HG02588 (cell line): ENCODE results near the gene ARHGAP22.

ENCODE experiments used
- ATAC-seq: cut with Tn5 transposase; IDR thresholded peaks from one replicate; pipeline ENCODE4 v1.9.1; 2021; ENCODE audit warnings: mild to moderate bottlenecking, moderate library complexity; ENCODE audit not compliant: unreplicated experiment

ARHGAP22 gene

DNA sequence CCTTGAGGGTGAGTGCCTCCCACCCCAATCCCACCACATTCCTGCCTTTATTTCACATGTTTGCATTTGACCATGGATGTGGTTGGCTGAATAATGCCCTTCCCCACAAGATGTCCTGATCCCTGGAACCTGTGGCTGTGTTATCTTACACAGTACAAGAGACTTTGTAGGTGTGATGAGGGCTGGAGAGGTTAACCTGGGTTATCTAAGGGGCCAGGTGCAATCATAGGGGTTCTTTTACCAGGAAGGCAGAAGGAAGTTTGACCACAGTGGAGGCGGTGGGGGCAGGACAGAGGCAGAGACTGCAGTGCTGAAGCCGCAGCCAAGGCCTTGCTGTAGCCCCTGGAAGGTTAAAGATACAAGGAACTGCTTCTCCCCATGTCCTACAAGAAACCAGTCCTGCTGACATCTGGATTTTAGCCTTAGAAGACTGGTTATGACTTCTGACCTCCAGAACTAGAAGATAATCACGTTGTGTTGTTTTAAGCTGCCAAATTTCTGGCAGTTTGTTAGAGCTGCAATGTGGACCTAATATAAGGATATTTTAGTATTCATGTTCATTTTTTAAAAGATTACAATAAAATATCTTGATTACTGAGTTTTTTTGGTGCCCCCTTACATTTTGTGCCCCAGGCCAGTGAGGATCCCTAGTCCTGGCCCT is 136.6 kb downstream of the ARHGAP22 start:
- ATAC-seq: no peak

DNA sequence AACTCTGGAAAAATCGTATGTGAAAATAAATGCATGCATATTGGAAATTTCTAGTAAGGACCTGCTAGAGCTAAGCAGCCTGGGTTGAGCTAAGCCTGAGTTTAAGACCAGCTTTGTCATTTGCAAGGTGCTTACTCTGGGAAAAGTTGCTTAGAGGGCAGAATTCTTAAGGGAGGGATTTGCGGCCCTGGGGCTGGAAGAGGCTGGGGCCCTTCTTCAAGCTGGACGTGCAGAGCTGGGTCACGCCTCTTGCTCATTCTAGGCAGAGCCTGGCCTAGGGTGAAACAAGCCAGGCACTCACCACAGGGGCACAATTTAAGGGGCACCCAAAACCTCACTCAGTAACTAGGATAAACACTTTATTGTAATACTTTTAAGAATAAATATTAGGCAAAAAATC is 137.2 kb downstream of the ARHGAP22 start:
- ATAC-seq: no peak

DNA sequence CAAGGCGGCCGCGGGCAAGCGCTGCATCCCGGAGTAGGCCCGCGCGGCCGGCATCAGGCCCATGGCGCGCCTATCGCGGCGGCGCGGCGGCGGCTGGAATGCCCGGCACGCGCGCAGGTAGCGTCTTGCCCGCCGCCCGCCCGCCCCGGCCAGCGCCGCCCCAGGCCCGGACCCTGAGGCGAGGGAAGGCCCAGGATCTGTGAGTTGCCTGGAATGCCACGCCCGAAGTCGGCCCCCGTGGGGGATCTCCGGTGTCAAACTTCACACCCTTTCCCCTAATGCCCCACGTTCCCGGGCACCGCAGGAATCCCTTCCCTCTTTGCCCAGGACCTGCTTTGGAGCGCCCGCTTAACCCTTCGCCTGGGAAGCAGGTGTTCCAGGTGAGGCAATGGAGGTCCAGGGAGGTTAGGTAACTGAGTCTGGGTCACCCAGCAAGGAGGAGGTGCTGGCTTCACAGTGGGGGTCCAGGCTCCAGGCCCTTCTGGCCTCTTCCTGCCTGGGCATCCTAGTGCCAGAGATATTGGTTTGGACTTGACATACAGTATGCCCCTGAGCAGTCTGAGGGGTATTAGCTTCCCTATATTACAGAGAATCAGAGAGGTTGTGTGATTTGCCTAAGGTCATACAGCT is 138.1 kb downstream of the ARHGAP22 start:
- ATAC-seq: no peak

- ATAC-seq: no peak
These were observed 138.9 kb downstream of the ARHGAP22 start for GRCh38 chr10:48465860-48466521.

DNA sequence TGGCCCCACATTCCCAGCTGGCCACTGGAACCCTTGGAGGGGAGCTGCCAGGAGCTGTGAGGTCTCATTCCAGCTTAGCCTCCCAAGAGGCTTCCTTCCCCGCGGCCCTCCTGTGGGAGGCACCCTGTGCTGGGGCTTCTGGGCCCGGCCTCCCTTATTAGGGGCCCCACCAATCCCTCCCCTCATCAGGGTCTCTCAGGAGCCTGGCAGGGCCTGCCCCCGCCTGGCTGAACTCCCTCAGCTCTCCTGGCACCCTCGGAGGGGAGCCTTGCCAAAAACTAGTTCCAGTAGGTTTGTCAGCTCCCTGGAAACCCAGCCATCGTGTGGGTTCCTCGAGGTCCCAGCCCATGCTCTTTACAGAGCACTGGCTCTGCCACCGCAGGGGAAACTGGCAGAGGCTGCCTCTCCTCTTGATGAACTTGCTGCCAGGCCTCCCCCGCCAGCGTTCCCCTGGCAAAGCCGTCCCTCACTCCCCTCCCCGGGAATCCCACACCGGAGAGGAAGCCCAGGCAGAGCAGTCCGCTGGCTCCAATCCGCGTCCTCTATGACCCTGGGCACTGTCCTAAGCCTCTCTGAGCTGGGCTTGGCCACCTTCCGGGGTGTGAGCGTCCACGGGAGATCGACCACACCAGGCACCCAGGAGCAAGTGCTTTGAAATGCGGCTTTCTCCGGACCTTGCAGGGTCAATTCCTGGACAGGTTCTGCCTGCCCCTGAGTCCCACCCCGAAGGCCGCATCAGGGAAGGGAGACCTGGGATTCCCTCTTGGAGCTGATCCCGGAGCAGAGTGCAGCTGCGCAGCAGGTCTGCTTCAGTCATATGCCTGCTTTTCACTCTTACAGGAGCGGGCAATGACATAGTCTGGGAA is 139.8 kb downstream of the ARHGAP22 start:
- ATAC-seq: no peak

DNA sequence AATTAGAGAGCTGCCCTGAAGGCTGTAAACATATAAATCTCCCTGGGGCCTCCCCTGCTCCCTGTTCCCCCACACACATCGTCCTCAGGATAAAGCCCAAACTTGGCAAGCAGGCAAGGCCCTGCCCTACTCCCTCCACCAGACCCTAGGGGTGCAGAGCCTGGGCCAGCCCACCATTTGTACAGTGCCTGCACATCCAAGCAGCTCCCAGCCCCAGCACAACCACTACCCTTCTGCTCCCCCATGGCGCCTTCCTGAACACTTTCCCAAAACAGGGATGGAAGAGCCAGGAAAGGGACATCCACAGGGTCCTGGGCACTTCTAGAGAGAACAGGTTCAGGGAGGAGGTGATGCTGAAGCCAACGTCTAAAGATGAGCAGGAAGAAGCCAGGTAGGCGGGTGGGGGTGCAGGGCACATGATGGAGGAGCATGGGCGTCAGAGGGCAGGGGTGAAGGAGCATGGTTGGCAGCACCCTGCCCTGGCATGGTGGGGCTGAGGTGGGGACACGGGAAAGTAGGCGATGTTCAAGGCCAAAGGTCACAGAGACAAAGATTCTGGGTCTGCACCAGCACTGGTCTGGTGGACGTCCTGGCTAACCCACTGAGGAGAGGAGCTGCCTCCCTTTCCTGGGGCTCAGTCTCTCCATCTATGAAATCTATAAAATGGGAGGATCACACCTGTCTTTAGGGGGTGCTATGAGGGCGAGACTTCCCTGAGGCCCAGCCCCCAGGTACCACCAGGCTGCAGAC is 140.6 kb downstream of the ARHGAP22 start:
- ATAC-seq: no peak

DNA sequence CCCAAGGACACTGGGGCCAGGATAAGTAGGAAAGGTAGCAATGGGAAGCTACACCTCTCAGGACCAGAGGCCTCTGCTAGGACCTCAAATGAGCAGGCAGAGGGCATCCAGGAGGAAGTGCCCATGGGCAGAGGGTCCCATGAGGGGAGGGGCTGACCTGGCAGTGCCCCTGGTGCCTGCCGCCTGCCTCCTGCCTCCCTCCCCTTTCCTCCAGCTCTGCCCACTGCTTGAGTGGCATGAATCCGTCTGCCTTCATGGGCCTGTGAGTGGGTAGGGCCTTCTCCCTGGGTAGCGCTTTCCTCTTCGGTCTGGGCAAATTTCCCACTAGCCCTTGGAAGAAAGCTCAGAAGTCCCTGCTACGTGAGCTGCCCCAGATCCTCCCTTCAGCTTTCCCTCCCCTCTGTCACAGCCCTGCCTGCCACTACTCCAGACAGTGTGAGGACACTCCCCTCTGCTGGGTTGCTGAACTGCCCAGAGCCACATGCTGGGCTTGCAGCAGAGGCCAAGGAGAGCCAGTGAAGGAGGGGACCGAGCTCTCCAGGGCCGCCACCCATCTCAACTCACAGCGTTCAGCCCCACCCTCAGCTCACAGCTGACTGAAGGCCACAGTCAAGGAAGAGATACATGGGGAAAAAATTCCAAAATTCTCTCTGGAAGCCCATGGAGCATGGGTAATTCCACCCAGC is 141.4 kb downstream of the ARHGAP22 start:
- ATAC-seq: no peak

DNA sequence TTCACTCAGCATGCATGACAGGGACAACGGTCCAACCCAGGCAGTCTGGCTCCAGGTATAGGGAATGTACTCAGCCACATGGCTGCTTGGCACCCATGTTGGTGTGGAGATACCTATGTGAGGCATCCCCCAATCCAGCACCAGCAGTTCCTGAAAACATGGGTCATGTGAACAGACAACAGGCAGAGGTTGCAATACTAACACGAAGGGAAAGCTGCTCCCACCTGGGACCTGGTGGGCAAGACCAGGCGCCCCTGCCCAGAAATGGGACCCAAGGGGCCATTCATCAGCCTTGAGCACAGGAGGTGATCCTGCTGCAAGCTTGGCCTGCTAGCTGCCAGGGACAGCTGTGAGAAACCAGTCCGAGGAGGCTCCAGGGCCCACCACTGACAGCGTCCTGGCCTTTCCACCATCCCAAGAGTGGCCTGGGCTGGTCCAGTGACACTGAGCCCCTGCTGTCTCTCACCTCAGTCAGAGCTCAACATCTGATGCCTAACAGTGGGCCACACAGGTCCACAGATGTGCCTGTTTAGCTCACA is 142.3 kb downstream of the ARHGAP22 start:
- ATAC-seq: no peak

DNA sequence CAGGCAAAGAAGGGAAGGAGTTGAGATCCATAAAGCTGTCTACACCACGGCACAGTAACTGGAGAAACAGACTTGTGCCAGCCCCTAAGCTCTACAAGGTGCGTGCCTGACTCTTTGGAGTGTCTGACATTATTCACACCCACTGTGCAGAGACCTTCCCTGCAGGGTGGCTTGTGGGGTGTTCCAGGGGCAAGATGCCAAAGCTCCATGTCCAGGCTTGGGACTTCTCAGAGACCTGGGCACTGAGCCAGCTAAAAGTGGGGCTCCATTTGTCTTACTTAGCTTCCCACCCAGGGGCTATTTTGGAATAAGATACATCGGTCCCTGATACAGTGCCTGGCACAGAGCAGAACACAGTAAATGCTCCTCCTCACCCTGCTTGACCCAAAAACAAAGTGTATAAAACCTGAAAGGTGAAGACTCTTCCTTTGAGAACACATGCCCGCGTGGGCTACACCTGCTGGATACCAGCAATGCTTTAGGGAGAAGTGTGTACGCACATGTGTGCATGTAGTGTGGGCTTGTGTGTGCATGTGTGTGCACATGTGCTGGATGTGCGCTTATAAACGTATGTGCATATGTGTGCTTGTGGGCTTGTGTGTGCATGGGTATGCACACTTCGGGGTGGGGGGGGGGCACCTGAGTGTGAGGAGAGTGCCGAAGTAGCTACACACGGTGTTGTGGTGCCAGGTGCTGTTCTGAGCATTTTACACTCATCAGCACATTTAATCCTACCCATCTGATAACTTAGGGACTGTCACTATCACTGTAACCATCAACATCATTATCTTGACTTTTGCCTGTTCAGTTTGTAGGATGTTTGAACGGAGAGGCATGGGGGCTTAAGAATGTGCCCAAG is 143.0 kb downstream of the ARHGAP22 start:
- ATAC-seq: no peak

DNA sequence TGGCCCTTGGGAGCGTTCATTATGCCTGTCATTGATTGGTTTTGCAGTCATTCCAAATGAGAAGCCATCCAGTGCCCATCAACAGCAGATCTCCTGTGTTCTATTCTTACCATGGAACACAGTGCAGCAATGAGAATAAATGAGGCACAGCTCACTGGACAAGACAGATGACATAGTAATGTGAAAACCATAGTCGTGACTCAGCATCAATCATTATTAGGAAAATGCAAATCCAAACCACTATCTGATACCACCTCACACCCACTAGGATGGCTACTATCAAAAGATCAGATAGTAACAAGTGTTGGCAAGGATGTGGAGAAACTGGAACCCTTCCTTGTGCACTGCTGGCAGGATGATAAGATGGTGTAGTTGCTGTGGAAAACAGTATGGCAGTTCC is 144.7 kb downstream of the ARHGAP22 start:
- ATAC-seq: no peak

- no peak for ATAC-seq
These were observed 145.4 kb downstream of the ARHGAP22 start for GRCh38 chr10:48459270-48460150.

DNA sequence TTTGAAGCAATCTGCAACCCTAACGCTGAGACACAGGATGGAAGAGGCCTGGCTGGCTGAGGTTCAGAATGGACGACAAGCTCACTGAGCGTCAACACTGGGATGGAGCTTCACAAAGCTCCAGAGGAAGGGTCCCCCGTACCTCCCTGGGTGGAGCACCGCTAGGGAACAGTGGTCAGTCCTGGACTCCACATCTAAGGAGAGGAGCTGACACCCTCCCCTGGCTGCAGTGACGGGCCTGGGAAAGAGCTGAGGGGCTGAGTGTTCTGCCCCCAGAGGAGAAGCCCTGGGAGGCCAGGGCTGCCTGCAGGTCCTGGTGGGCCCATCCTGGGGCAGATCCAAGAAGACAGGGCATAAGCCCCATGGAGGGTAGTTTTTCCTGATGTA is 146.2 kb downstream of the ARHGAP22 start:
- ATAC-seq: no peak

DNA sequence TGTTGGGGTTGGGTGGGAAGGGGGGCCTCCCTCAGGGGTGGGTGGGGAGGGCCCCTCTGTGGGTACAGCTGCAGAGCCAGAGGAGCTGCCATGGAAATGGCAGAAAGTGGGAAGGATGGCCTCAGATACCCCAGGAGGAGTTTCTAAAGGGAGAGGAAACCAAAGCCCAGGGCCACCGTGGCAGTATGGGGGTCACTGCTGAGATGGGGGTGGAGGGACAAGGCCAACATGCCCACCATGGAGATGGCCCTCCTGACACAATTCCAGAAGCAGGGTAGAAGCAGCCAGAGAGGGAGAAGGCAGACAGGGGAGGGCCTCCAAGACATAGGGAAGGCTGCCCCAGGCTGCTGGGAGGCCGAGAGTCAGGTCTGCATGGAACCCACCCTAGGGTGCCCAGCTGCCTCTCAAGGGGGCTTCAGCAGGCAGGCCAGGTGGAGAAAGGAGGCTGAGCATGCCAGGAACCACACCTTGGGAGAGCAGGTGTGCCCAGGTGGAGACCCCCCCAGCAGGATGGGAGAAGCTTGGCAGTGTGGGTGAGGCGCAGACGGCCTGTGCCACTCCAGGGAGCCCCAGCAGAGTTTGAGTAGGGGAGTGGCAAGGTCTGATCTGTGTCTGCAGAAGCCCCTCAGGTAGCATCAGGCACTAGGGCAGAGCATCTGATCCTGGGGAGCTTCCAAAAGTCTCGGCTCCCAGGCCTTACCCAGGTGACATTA is 146.8 kb downstream of the ARHGAP22 start:
- ATAC-seq: no peak

DNA sequence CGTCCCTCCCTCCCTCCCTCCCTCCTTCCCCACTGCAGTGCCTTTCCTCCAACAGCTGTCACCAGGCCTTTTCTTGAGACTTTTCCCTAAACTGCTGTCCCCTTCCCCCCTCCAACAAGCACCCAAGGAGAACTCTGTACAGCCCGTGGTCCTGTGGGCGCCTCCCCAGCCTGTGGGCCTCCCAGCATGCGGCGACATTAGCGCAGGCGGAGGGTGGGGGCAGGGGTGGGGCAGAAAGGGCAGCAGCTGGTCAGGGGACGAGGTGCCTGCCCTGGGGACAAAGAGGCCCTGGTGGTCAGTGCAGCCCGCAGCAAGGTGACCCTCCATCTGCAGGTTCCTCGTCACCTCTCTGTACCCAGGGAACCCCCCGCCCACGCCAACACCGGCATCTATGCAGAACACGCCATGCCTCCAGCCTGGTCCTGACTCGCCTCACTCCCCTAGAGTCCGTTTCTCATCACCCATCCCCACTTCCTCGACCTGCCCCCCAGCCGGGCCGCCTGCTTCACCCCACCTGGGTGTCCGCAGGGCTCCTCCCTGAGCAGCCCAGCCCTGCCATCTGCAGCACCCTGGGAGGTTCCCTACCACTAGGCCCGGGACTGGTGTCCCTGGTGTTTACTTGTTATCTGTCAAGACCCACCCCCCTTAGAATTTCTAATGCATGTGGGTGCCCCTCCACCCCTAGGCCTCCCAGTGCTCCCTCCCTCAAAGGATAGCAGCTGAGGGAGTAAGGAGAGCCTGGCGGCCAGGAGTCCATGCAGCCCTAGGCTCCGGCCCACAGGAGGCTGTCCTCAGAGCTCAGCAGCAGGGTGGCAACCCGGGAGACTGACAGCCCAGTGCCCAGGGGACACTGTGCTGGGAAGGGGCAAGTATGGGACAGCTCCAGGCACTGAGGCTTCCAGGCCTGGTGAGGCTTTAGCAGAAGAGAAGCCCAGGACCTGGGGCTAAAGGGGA is 147.8 kb downstream of the ARHGAP22 start:
- ATAC-seq: no peak

DNA sequence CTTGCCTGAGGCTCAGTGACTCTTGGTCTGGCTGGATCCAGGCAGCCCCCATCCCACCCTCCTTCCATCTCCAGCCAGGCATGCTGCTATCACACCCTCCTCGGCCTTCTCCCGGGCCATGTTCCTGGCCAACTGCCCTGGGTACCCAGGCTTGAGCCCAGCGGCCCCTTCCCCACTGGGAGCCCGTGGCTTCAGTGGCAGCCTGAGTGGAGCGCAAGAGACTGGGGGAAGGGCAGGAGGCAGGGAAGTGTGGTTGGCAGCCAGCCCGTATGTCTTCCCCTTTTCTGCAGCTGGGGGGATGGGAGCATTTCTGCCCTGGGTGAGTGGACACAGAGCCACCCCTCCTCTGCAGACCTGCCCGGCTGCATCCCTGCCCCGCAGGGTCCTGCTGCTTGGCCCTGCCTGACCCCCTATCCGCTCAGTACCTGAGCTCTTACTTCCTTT is 148.5 kb downstream of the ARHGAP22 start:
- no peak for ATAC-seq
